B cell (primary cell): ENCODE data around the gene RCBTB2.

Experiments
- CTCF ChIP-seq: fragments of 200-600 bp; IDR thresholded peaks from one replicate; pipeline ENCODE4 v1.8.0; 2022; ENCODE audit warnings: antibody characterized with exemption, mild to moderate bottlenecking
- EZH2 ChIP-seq: IDR thresholded peaks from 2 replicates; pipeline ENCODE4 v1.6.1; 2012; ENCODE audit warnings: borderline replicate concordance, low read depth, mild to moderate bottlenecking, moderate library complexity, low read length; ENCODE audit not compliant: insufficient read depth, poor library complexity, severe bottlenecking

GRCh38 chr13:48476686-48477085, 56.2 kb downstream of the RCBTB2 start:
- TF ChIP-seq CTCF (no peak), EZH2 (no peak)
